ENCODE measurements around the gene DNAAF5.

Gene DNAAF5

GRCh38 chr7:770336-770735, 43.8 kb downstream of the DNAAF5 start:
- H3K4me3 ChIP-seq (ENCODE audit: low read depth, low read length) = no peak overlapping the region
- no peak for TF ChIP-seq CTCF (IDR thresholded peaks at IDR 0.05; ENCODE audit: low read depth, low read length, missing control alignments)
- no peak for DNase-seq (ENCODE audit: low read depth)

- no peak for TF ChIP-seq CTCF (IDR thresholded peaks at IDR 0.05; ENCODE audit: low read depth, low read length, missing control alignments)
- H3K4me3 ChIP-seq (ENCODE audit: low read depth, low read length) = no peak overlapping the region
Measured at GRCh38 chr7:770741-771166, 44.3 kb downstream of the DNAAF5 start.

GRCh38 chr7:771234-772004, 44.9 kb downstream of the DNAAF5 start:
- no peak for TF ChIP-seq CTCF (IDR thresholded peaks at IDR 0.05; ENCODE audit: low read depth, low read length, missing control alignments)
- no peak overlapping the region for H3K4me3 ChIP-seq (ENCODE audit: low read depth, low read length)
- no peak for DNase-seq (ENCODE audit: low read depth)

More at GRCh38 chr7:770741-771166, 44.3 kb downstream of the DNAAF5 start:
- DNase-seq (ENCODE audit: low read depth) = no peak

- no peak overlapping the region for H3K4me3 ChIP-seq (ENCODE audit: low read depth, low read length)
- TF ChIP-seq CTCF (IDR thresholded peaks at IDR 0.05; ENCODE audit: low read depth, low read length, missing control alignments) = no peak
- no peak for DNase-seq (ENCODE audit: low read depth)
Measured at GRCh38 chr7:772005-772294, 45.5 kb downstream of the DNAAF5 start.

- no peak for TF ChIP-seq CTCF (IDR thresholded peaks at IDR 0.05; ENCODE audit: low read depth, low read length, missing control alignments)
- DNase-seq (ENCODE audit: low read depth) = no peak
- no peak overlapping the region for H3K4me3 ChIP-seq (ENCODE audit: low read depth, low read length)
Measured at GRCh38 chr7:772392-772791, 45.9 kb downstream of the DNAAF5 start.

GRCh38 chr7:772861-773621, 46.5 kb downstream of the DNAAF5 start:
- TF ChIP-seq CTCF (IDR thresholded peaks at IDR 0.05; ENCODE audit: low read depth, low read length, missing control alignments) = no peak
- no peak for DNase-seq (ENCODE audit: low read depth)
- no peak overlapping the region for H3K4me3 ChIP-seq (ENCODE audit: low read depth, low read length)

GRCh38 chr7:773622-773915, 47.1 kb downstream of the DNAAF5 start:
- TF ChIP-seq CTCF (IDR thresholded peaks at IDR 0.05; ENCODE audit: low read depth, low read length, missing control alignments) = no peak
- no peak overlapping the region for H3K4me3 ChIP-seq (ENCODE audit: low read depth, low read length)
- DNase-seq (ENCODE audit: low read depth) = no peak
